ENCODE measurements around the gene L3MBTL4.
"Not testable (repeated sequence)": the region's sequence is repeated elsewhere in the genome, so short reads cannot be mapped to it uniquely, and the experiment has no call there.

The L3MBTL4 gene

DNA sequence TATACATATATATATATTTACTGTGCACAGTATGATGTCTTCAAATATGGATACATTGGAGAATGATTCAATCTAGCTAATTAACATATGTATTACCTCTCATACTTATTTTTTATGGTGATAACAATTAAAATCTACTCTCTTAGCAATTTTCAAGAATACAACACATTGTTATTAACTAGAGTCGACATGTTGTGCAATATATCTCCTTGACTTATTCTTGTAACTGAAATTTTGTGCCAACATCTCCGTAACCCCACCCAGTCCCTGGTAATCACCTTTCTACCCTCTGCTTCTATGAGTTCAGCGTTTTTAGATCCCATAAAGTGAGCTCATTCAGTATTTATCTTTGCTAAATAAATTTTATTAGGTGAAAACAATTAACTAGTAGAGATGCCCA lies 303.0 kb downstream of the L3MBTL4 start:
- DNase-seq (ENCODE audit: low read depth, low spot score) = no peak

- no peak for DNase-seq (ENCODE audit: low read depth, low spot score)
Measured at GRCh38 chr18:6109743-6110142, 305.0 kb downstream of the L3MBTL4 start.

GRCh38 chr18:6107794-6108193 lies 306.9 kb downstream of the L3MBTL4 start:
- no peak for DNase-seq (ENCODE audit: low read depth, low spot score)

- DNase-seq (ENCODE audit: low read depth, low spot score) = no peak
Measured at GRCh38 chr18:6106091-6106685, 308.5 kb downstream of the L3MBTL4 start.

DNA sequence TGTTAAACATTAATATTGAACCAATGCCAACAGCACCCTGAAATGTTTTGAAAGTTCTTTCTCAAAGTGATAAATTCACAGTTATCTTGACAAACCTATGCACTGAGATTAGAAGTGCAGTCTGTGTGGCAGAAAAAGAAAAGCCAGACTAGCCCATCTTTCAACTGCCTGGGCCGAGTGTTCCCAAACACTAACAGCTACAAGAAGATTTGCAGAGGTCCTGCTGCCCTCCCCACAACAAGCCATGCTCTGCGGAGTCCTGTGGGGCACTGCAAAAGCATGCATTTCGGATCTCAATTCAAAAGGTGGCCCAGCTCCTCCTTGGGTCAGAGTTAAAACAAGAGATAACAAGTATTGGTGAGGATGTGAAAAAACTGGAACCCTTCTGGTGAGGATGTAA lies 311.0 kb downstream of the L3MBTL4 start:
- DNase-seq (ENCODE audit: low read depth, low spot score) = no peak

- no peak for DNase-seq (ENCODE audit: low read depth, low spot score)
Measured at GRCh38 chr18:6096730-6097129, 318.0 kb downstream of the L3MBTL4 start.

GRCh38 chr18:6088432-6088831 lies 326.3 kb downstream of the L3MBTL4 start:
- no peak for DNase-seq (ENCODE audit: low read depth, low spot score)

- DNase-seq (ENCODE audit: low read depth, low spot score) = no peak
Measured at GRCh38 chr18:6086731-6087130, 328.0 kb downstream of the L3MBTL4 start.

DNA sequence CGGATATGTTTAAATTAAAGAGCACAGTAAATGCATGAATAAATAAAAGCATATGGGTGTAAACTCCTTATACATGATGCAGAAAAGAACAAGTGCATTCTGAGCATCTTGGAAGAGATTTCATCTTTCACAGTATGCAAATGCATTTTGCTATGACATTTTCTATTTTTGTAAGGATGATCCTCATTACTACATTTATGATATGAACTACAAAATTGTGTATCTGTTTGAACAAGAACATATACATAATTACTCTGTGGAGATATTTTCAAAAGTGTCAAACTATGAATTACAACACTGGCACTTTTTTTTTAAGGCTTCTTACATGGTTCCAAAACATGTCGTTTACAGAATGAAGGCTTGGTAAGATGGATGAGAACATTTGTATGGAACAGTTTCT lies 335.3 kb downstream of the L3MBTL4 start:
- DNase-seq (ENCODE audit: low read depth, low spot score) = no peak

- DNase-seq (ENCODE audit: low read depth, low spot score) = no peak
Measured at GRCh38 chr18:6078877-6079276, 335.8 kb downstream of the L3MBTL4 start.

DNA sequence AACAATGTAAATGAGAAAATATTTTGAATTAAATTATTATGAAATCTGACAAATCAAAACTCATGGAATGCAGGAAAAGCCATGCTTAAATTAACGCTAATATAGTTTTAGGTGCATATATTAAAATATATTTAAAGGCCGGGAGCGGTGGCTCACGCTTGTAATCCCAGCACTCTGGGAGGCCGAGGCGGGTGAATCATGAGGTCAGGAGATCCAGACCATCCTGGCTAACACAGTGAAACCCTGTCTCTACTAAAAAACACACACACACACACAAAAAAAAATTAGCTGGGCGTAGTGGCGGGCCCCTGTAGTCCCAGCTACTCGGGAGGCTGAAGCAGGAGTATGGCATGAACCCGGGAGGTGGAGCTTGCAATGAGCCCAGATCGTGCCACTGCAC lies 342.3 kb downstream of the L3MBTL4 start:
- DNase-seq (ENCODE audit: low read depth, low spot score) = not testable (repeated sequence)

GRCh38 chr18:6069539-6069938 lies 345.2 kb downstream of the L3MBTL4 start:
- DNase-seq (ENCODE audit: low read depth, low spot score) = no peak

- DNase-seq (ENCODE audit: low read depth, low spot score) = no peak
Measured at GRCh38 chr18:6069103-6069502, 345.6 kb downstream of the L3MBTL4 start.

GRCh38 chr18:6060149-6060548 lies 354.6 kb downstream of the L3MBTL4 start:
- DNase-seq (ENCODE audit: low read depth, low spot score) = no peak

- DNase-seq (ENCODE audit: low read depth, low spot score) = no peak
Measured at GRCh38 chr18:6059551-6059950, 355.2 kb downstream of the L3MBTL4 start.

DNA sequence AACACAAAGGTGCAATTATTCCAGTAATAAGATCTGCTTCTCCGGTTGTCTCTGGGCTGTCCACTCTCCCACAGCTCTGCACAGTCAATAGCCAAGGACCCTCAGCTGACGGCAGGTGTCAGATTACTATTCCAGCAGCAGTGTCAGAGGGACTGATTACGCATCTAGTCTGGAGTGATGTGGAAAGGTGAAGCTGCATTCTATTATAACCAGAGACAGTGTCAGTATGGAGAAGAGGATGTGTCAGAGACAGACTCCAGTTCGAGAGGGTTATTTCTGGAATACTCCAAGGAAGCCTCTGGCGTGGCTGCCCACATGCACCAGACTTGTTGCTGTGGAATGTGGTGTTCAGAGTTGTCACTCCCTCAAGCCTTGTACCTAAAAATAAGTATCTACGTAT lies 355.8 kb downstream of the L3MBTL4 start:
- no peak for DNase-seq (ENCODE audit: low read depth, low spot score)

- no peak for DNase-seq (ENCODE audit: low read depth, low spot score)
Measured at GRCh38 chr18:6057604-6058003, 357.1 kb downstream of the L3MBTL4 start.

DNA sequence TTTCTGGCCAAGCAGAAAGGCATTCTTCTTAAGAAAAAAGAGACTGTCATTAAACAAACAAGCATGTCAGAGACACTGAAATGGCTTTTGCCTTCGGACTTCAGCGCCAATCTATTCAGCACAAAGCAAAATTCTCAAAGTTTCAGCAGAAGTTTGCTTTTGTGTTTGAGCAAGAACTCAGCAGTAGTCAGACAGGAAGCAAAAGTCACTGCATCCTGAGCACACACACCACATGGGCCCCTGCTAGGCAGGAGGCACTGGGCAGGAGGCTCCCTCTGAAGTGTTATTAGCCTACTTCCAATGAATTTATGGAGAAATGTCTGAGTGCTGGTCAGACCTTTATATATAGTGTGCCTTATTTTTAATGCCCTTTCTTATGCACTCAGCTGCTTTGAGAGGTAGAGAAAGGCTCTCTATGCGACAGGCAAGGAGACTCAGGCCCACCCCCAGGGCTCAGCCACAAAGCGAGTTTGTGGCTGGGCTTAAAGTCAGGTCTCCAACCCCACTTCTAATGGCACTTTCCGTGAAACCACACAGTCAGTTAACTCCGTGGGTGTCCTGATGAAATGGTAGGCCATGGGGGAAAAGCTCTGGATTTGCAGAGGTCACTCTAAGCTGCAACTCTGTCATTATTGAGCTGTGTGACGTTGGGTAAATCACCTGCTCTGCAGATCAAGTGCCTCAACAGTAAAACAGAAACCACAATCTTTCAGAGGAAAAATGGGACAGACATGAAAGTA lies 358.4 kb downstream of the L3MBTL4 start:
- no peak for DNase-seq (ENCODE audit: low read depth, low spot score)

DNA sequence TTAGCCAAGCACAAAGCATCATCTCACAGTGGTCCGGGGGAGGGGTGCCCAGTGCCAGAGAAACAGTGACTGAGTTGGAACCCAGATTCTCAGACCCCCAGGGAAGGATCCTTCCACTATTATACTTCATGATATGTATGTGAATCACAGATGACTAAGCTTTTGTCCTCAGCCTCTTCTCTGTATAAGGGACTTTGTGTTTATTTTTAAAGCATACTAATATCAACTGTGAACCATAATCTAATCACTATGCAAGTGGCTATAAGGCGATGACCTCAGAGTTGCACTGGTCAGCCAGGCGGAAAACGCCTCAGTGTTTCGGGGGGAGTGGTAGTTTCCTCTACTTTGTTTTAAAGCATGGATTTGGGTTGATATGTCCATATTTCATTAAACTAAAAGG lies 359.0 kb downstream of the L3MBTL4 start:
- DNase-seq (ENCODE audit: low read depth, low spot score) = no peak

DNA sequence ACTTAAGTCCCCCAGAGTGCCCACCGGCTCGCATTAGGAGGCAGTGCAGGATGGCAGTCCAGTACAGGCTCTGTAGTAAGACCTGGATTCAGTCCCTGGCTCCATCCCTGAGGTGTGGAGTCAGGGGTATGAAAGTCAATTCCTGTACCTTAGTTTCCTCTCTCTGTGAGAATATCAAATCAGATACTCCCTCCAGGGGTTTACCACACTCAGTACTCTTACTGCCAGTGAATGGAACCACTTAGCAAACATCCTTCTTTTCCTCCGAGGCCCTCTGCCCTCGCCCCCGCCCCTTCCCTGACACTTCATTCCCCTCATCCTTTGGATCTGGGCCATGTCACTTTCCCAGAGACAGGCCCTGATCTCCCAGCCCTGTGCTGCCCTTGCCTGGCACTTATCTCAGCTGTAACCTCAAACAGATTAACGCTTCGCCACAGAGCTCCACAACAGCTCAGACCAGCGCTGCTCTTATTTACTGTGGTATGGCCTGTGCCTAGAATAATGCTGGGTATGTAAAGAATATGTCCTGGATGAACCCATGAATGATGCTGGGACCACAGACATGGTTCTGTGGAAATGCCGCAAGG lies 360.4 kb downstream of the L3MBTL4 start:
- no peak for DNase-seq (ENCODE audit: low read depth, low spot score)

- DNase-seq (ENCODE audit: low read depth, low spot score) = no peak
Measured at GRCh38 chr18:6052449-6052913, 362.2 kb downstream of the L3MBTL4 start.

GRCh38 chr18:6047596-6047995 lies 367.1 kb downstream of the L3MBTL4 start:
- not testable (repeated sequence) for DNase-seq (ENCODE audit: low read depth, low spot score)

DNA sequence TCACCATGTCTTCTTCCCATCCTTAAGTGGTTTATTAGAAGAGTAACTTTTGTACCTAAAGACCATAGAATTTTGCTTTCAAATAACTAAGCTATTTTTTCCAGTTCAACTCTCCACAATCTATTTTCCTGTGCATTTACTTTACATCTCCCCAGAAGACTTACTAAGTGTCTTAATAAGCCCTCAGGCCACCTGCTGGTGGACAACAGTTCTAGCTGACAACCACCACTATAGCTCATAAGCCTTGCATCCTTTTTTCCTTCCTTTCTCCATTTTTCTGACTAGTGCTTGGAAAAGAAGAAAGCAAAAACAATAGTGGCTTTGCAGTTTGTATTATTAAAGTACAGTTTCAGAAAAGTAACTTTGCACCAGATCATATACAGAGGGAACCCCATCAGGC lies 369.9 kb downstream of the L3MBTL4 start:
- DNase-seq (ENCODE audit: low read depth, low spot score) = no peak

Data from iPS DF 19.7 (cell line).